Cortex of kidney (tissue), 1 donor: Measurements from ENCODE around the gene CPPED1.

Experiments used
- DNase-seq: peaks from one replicate; lab custom pipeline; 2025; lab: John Stamatoyannopoulos, UW

CPPED1 gene

DNA sequence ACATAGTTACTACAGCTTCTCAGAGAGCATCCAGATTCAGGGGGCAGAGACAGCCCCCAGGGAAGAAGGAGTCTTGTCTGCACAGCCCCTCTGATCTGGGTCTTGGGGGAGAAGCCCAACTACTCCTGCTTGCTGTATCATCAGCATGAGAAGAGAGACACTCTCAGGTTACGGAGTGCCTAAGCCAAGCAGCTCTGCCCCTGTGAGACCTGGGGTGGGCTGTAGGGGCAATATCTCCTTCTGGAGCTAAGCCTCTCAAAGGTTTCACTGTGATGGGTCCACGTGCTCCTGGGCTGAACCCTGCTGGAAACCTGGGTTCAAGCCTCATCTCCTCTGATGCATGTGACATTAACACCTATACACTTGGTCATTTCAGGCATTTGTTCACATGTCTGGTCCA lies 123.2 kb downstream of the CPPED1 start:
- no peak for DNase-seq

DNA sequence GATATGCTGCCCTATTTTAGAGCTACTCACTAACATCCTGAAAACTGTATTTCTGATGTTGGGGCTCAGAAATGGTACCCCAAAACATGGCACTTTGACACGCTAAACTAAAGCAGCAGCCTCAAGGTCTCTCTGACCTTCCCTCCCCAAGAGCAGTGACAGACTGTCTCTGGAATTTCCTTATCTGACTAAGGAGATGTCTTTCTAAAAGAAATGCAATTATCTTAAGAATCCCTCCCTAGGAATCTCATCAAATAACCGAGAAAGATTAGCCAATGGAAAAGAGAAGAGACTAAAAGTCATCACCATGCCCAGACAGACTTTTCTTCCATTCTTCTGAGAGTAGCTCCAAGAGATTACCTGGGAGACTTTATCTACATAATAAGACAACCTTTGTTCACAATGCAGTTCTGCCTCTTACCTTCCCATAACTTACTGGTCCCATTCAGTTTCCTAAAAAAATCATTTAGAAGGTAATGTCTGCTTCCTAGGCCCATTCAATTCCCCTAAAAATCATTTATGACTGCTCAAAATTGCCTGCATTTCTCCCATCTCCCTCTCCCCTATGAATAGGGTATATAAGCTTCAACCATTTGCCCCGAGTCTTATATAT lies 123.9 kb downstream of the CPPED1 start:
- no peak for DNase-seq

DNA sequence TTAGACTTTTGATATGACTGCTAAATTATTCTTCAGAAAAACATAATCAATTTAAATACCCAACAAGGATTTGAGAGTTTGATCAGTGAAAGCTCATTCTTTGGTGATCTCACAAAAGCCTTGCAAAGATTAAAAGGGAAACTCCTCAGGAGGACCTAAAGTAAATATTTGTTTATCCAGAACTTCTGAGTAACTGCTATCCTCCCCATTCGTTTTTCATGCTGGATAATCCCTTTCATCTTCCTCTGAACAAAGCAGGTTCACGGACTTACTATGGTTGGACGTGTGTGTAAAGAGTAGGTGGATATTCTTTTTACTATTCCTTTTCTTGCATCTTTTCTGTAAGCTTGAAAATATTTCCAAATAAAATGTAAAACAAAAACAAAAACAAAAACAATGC lies 124.7 kb downstream of the CPPED1 start:
- no peak for DNase-seq

DNA sequence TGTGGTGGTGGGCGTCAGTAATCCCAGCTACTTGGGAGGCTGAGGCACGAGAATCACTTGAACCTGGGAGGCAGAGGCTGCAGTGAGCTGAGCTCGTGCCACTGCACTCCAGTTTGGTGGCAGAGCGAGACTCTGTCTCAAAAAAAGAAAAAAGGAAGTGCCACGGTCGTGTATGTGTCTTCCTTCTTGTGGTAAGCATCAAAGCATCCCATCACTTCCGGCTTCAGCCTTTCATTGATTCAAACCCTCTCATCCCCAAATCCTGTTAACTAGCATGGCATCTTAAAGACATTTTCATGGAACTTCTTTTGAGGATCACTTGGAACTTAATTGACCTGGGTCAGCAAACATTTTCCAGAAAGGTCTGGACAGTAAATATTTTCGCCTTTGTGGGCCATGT lies 126.2 kb downstream of the CPPED1 start:
- no peak for DNase-seq

DNA sequence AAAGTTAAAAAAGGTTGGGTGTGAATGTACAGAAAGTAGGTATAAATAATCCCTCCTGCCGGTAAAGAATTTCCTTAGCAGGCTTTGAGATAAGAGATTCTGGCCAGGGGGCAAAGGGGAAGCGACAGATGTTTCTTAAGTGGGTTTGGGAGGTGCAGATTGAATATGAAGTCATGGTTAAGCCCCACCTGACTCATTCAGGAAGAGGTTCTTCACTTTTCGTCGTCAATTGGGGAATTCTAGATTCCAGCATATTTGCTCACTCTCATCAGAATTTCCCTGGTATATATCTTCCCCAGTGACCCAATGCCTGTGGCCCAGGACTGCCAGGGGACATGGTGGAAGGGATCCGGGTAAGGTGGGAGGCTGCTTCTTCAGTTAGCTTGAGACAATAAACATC lies 127.8 kb downstream of the CPPED1 start:
- no peak for DNase-seq

DNA sequence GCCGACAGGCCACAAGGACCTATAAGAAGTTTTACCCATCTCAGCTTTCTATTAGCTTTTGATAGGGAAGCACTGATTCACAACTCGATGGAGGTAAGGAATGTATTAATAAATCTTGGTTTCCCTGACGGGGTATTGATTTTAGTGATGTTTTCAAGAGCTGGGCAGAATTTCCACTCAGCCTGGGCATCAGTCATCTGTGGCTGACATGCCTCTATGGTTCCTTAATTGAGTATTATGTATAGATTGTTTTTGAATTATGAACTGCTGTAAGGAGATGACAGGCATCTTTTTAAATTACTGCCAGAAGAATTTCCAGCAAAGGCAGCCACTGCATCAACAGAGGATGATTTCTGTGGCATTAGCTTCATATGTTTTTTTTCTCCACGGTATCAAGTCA lies 128.6 kb downstream of the CPPED1 start:
- DNase-seq = no peak

DNA sequence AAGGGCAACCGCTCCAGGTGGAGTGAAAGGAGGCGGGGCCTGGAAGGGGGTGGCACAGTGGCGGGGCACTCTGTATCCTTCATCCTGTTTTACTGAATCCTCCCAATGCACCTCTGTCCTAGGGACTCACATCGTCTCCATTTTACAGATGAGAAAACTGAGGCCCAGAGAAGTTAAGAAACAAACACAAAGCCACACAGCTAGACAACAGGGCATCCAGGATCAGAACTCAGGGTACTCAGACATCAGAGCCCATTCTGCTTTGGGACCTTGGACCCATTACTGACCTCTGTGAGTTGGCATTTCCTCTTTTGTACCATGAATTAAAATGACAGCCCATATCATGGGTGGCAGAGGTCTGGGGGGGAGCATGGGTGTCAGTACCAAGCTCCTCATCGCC lies 129.2 kb downstream of the CPPED1 start:
- no peak for DNase-seq

DNA sequence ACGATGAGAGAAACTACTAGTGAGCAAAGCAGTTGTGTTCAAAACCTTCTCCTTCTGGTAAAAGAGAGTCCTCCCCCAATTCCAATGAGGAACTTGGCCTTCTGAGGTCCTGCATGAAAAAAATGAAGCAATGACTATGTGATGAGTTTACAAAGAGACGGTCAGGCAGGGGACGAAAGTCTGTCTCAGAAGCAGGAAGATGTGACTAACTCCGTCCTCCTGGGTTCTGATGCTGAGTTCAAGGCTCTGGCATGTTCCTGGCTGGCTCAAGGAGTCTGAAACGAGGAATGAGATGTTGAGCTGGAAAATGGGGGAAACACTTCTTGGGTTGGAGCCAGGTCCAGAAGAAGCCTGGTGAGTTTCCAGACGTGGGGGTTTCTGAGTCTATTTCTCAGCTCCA lies 129.6 kb downstream of the CPPED1 start:
- DNase-seq = no peak

DNA sequence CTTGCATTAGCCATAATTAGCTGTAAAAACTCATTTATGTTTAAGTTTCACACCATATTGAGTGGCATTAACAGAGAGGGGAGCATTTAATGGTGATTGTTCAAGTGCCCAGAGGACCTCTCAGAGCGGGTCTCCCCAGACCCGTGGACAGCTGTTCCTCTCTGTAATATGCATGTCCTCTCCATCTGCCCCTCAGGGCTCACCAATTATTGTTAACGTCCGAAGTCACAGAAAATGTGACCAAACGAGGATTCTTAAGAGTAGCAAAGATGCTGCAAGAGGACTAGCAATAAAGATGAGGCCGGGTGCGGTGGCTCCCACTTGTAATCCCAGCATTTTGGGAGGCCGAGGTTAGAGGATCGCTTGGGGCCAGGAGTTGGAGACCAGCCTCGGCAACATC lies 130.2 kb downstream of the CPPED1 start:
- DNase-seq = no peak

DNA sequence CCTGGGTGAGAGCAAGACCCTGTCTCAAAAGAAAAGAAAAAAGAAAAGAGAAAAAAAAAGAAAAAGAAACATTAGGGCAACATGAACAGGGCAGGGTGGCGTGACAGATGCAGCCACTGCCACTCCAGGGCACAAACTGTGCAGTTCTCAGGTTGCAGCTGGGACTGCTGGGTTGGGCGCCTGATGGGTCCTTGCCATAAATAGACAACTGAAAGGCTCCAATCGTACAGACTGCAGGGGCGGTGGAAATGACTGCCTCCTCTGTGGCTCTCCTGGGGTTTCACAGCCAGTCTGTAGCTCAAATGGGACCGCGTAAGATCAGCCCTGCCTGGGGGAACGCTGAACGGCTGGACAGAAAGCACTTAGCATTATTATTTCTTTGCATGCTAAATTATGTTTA lies 130.7 kb downstream of the CPPED1 start:
- DNase-seq = no peak

DNA sequence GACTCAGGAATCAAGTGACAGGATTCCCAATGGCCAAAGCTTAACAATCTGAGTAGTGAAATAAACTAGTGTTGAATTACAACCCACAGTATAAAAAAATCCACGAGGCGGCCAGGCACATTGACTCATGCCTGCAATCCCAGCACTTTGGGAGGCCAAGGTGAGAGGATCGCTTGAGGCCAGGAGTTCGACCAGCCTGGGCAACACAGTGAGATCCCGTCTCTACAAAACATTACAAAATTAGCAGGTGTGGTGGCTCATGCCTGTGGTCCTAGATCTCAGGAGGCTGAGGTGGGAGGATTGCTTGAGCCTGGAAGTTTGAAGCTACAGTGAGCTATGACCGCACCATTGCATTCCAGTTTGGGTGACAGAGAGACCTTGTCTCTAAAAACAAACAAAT lies 133.8 kb downstream of the CPPED1 start:
- no peak for DNase-seq

DNA sequence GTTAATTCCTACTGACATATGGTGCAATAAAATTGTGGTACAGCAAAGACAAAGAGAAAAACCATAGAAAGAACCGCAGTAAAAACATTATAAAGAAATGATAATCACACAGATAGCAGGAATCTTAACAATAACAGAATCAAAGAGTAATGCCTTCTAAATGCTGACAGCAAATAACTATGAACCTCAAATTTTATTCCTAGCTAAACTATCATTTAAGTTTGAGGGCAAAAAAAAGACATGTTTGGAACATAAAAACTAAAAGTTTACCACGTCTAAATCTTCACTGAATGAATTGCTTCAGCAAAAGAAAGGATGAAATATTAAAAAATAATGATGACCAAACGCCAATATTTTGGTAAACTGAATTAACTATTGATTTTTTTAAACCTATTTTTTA lies 135.8 kb downstream of the CPPED1 start:
- no peak for DNase-seq

DNA sequence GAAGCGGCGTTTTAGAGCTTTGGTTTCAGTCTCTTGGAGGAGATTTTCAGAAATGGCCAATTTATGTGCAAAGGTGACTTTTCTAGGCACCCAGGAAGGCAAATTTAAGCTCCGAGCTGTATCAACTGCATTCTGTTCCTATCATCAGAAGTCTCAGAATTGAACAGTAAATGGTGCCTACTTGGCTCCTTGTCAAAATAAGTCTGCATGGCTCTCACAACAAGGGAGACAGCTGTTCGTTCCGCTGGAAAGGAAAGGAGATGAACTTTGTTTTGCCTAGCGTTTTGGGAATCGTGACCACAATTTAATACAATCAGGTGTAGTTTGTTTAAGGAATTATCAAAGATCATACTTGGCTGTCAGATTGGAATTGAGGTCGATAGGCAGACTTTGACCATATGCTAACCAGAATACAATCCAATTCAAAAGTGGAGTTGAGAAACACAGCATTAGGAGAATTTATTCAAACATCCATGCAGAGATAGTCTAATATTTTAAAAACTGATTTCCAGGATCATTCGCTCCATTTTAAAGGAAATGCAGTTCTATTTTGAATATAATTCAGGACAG lies 139.4 kb downstream of the CPPED1 start:
- DNase-seq = no peak

DNA sequence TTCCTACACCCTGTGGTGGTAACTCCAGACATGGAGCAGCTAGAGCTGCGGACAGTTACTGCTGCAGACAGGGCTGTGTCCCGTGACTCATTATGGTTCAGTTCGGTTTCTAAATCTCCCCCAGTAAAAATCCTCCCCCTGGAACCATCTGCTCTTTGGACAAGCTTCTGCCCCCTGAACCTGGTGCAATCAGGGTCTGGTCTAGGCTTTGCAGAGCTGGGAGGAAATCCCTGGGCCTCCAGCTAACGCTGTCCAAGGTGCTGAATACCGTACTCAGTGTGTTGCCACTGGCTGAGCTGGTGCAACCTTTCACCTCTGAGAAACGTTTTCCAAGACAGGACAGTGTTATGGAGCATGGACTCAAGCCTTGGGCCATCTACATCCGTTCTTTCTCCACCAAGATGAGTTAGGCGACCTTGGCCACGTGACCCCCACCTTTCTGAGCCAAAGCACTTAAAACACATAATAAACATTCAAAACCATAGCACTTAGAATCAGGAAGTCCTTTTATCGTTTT lies 142.0 kb downstream of the CPPED1 start:
- DNase-seq = no peak

DNA sequence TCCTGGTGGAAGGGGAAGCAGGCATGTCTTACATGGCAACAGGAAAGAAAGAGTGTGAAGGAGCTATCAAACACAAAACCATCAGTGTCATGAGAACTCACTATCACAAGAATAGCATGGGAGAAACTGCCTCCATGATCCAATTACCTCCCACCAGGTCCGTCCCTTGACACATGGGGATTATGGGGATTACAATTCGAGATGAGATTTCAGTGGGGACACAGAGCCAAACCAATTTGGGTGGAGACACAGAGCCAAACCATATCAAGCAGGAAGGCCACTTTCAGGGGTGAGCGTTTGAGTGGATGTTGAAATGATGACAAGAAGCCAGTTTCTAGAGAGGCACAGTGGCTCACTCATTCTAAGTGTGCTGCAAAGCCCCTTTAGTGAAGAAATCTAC lies 143.8 kb downstream of the CPPED1 start:
- no peak for DNase-seq

DNA sequence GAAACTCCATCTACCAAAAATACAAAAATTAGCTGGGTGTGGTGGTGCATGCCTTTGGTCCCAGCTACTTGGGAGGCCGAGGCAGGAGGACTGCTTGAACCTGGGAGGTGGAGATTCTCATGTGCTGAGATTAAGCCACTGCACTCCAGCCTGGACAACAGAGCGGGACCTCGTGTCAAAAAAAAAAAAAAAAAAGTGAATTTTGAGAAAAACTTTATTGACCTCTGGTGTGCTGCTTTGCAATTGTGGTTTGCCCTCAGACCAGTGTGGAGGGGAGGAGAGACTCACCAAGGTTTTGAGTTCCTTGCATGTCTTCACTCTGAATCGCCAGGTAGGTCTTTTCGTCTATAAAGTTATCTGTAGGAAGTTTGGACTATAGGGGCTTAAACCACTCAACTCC lies 145.2 kb downstream of the CPPED1 start:
- no peak for DNase-seq

DNA sequence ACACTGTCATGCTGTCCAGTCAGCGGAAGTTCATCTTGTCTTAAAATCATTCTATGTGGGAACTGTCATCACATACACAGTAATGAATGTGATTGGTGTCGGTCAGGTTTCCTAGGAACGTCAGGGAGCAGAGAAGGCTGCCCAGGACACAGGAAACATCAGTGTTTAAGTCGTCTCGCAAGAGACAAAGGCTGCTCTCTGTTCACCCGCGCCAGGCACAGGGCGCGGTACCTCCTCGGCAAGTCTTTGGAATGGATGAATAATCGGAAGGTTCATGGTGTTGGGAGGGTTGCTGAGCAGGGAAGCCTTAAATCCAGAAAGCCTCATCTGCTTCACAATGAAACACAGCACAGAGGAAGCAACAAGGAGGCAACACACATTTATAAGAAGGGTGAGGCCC lies 148.2 kb downstream of the CPPED1 start:
- DNase-seq = no peak

DNA sequence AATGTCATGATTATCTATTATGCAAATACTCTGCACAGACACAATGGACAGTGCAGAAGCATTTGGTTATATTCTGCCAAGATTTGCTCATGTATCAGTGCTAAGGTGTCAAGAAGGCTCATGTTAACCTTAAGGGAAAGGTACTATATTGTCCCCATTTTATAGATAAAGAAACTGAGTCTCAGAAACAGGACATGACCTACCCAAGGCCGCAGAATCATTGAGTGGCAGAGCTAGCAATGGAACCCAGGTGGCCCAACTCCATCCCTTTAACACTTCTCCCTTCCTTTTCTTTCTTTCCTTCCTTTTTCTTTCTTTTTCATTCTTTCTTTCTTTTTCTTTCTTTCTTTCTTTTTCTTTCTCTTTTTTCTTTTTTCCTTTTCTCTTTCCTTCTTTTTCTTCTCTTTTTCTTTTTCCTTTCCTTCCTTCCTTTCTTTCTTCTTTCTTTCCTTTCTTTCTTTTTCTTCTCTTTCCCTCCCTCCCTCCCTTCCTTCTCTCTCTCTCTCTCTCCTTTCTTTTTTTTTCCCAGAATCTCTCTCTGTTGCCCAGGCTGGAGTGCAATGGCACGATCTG lies 149.8 kb downstream of the CPPED1 start:
- no peak for DNase-seq

DNA sequence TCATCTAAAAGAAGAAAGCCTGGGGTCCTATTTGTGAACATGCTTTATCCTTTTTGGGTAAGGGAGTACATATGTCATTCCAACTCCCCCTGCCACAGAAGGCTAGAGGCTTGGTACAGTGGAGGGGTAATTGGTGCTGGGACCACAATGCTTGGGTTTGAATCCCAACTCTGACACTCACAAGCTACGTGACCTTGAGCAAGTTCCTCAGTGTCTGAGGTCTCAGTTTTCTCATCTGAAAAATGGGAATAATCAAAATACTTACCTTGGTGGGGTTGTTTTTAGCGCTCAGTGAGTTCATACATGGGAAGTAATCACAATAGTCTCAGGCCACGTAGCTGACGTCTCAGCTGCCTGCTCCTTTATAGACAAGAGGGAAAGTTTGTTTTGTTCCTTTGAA lies 150.8 kb downstream of the CPPED1 start:
- DNase-seq = no peak

DNA sequence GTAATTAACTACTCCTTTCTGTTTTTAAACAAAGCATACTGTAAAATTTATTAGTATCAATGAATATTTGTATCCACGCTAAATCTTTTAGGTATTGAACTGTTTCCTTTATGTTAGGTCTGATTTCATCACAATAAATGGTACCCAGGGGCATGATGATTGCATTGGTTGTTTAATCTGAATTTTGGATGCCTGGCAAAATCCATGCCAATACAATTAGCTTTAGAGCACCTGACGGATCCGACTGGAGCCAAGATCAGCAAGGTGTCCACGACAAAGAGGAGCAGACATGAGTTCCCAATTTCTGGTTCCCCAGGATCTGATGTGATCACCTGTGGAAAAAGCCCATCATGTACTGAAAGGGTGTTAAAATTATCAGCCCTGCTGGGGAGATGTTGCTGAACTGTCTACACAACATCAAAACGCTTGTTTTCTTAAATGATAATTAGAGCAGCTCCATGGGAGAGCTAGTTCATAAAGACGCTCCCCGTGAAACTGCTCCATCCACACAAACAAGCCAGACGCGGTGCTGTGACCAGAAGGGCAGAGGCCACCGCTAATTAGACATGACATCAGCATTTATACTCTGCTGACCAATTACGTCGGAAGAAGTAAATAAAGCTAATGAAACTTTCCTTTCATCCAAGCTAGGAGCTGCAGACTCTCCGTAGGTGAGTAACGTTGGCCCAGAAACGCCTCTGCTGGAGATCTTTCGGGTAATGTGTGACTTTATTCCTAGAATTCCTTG lies 151.7 kb downstream of the CPPED1 start:
- DNase-seq = no peak

DNA sequence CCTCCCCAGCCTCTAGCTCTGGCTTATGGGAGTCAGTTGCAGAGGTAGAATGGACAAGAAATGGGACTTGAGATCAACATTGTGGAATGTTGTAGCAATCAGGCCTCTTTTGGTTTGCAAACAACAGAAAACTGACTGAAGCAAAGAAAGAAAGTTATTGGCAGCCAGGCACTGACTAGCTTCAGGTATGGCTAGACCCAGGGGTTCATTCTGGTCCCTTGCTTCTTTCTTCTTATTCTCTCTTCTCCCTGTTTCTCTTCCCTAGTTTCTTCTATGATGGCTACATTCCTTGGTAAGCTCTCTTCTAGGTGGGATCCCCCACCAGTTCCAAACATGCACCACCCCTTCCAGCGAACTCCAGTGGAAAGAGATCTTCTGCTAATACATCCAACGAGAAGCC lies 154.3 kb downstream of the CPPED1 start:
- no peak for DNase-seq

DNA sequence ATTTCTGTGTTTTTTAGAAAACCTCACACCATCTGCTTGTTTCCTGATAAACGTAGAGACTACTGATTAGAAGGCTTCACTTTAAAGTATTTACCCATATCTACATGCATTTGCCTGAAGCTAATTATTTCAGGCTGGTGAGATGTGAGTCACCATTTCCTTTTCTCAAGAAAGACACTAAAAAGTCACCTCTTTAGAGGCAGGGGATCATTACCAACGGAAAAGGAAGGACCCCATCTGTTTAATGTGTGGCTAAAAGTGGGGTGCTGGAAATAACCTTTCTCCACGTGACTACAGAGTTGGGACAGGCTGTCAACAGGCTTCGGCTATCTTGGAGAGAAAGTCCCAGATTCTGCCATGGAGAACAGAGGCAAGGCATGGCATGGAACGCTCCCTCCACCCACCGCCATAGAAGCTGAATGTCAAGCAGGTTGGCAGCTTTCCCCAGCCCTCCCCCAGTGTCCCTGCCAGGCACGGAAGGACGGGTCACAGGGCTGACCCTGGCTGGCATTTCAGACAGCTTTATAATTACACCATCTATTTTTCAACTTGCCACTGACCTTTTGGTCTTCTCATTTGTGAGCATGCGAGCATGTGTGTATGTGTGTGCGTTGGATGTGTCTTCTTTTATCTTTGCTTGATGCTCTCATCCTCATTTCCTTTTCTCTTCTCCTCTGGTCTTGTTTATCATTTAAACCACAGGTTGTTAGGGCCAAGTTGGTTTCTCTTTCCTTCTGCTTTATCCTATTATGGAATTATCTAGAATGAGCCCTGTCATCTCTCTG lies 157.0 kb downstream of the CPPED1 start:
- no peak for DNase-seq
